Measurements from ENCODE around the gene RAMACL. TPM values are rescaled to one million over a fixed set of nuclear protein-coding genes. Genes with fewer than 3 reads are reported as not detected.
A peak's percentile ranks its signal among the peaks of the same experiment; 100 is the strongest.

The RAMACL gene
- total RNA-seq, 1 experiment from 2014 or later, result 0.26 TPM

DNA sequence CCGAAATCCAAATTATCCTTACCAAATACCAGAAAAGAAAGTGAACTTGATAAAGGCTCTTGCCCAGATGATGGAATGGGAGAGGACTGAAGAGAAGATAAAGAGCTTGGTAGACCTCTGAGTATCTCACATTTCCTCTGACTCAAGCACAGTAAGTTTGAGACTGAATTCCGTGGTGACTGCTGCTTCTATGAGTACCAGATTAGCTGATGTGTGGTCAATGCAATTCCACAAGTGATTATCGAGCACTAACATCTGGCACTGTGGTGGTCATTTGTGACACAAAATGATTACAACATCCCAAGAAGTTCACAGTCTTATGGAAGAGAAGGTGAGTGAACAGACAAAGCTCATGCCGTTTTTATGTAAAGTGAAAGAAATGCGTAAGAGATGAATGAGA is 43.1 kb upstream of the RAMACL start:
- Histone ChIP-seq H3K79me2 (ENCODE audit: low read length) (no peaks in the 10 kb centered on the region), H3K36me3 (ENCODE audit: low read depth, low read length) (no peaks in the 10 kb centered on the region), H3K27me3 (ENCODE audit: low read length) (no peaks in the 10 kb centered on the region), H3K4me1 (ENCODE audit: insufficient read depth, low read length) (0 out of 2 replicates have a peak, but pooled peaks cover 7% of the 10 kb centered on the region), H3K9me2 (replicated peaks; ENCODE audit: low read length) (no peaks in the 10 kb centered on the region), H3K4me3 (ENCODE audit: low read length) (no peak overlapping the region), H3K9me3 (ENCODE audit: low read length) (no peaks in the 10 kb centered on the region), H4K20me1 (ENCODE audit: low read length) (no peaks in the 10 kb centered on the region), H2AFZ (ENCODE audit: low read length) (no peak overlapping the region), H3K27ac (ENCODE audit: low read length) (no peak overlapping the region), H3K4me2 (ENCODE audit: low read length) (no peak overlapping the region), H3K9ac (ENCODE audit: low read length) (no peak overlapping the region), H3F3A (ENCODE audit: low read length, unreplicated experiment) (no peaks in the 10 kb centered on the region)
- ChIA-PET CTCF (no interaction called here), POLR2A (ENCODE audit: unreplicated experiment) (interaction anchor here (0.6 kb wide), 1 partner anchor 140 kb away, joined by 3 read pairs; no protein-coding TSS in a partner anchor)
- DNase-seq, result no peak
- intact Hi-C loops (cut with micrococcal nuclease), result loop anchor here (5.0 to 10.0 kb wide), 2 partner anchors 97 to 325 kb away; partner anchors contain the start of gene RNASET2
- no peak for ATAC-seq
- TF ChIP-seq, protein P1, sequence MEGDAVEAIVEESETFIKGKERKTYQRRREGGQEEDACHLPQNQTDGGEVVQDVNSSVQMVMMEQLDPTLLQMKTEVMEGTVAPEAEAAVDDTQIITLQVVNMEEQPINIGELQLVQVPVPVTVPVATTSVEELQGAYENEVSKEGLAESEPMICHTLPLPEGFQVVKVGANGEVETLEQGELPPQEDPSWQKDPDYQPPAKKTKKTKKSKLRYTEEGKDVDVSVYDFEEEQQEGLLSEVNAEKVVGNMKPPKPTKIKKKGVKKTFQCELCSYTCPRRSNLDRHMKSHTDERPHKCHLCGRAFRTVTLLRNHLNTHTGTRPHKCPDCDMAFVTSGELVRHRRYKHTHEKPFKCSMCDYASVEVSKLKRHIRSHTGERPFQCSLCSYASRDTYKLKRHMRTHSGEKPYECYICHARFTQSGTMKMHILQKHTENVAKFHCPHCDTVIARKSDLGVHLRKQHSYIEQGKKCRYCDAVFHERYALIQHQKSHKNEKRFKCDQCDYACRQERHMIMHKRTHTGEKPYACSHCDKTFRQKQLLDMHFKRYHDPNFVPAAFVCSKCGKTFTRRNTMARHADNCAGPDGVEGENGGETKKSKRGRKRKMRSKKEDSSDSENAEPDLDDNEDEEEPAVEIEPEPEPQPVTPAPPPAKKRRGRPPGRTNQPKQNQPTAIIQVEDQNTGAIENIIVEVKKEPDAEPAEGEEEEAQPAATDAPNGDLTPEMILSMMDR (conservative IDR thresholded peaks at IDR 0.05; ENCODE audit: low read depth, low read length), result no peak
- TF ChIP-seq EZH2phosphoT487 (IDR thresholded peaks at IDR 0.05; ENCODE audit: borderline replicate concordance, low read length), result no peak
- TF ChIP-seq EZH2 (IDR thresholded peaks at IDR 0.05; ENCODE audit: low read length, unreplicated experiment), result no peak
- no TSS peak for BruUV-seq (replicated peaks)

GRCh38 chr6:166627875-166628801 is 41.7 kb upstream of the RAMACL start:
- peak overlapping the region; percentile 49 for H3K27ac ChIP-seq (ENCODE audit: low read length)
- peak overlapping the region; percentile 100 for H3K4me2 ChIP-seq (ENCODE audit: low read length)
- no peaks in the 10 kb centered on the region for H3K9me3 ChIP-seq (ENCODE audit: low read length)
- no peaks in the 10 kb centered on the region for H4K20me1 ChIP-seq (ENCODE audit: low read length)
- H2AFZ ChIP-seq (ENCODE audit: low read length), result peak overlapping the region; percentile 83
- ATAC-seq, result peak; percentile 16
- BruUV-seq (replicated peaks), result TSS peak; percentile 42
- no peaks in the 10 kb centered on the region for H3K36me3 ChIP-seq (ENCODE audit: low read depth, low read length)
- H3F3A ChIP-seq (ENCODE audit: low read length, unreplicated experiment), result no peaks in the 10 kb centered on the region
- H3K4me1 ChIP-seq (ENCODE audit: insufficient read depth, low read length), result peaks cover 13% of the 10 kb centered on the region
- POLR2A ChIA-PET (ENCODE audit: unreplicated experiment), result interaction anchor here (0.6 to 0.7 kb wide), 4 partner anchors 56 to 356 kb away, joined by 3 to 28 read pairs (median 4); no protein-coding TSS in a partner anchor
- CTCF ChIA-PET, result interaction anchor here (0.7 to 1.4 kb wide), 3 partner anchors 71 to 97 kb away, joined by 4 to 7 read pairs (median 4); no protein-coding TSS in a partner anchor
- H3K9ac ChIP-seq (ENCODE audit: low read length), result peak overlapping the region; percentile 73
- no peaks in the 10 kb centered on the region for H3K79me2 ChIP-seq (ENCODE audit: low read length)
- H3K9me2 ChIP-seq (replicated peaks; ENCODE audit: low read length), result no peaks in the 10 kb centered on the region
- intact Hi-C loops (cut with micrococcal nuclease), result loop anchor here (1.0 to 10.0 kb wide), 7 partner anchors 55 to 371 kb away; partner anchors contain the start of genes CEP43 and RNASET2
- no peaks in the 10 kb centered on the region for H3K27me3 ChIP-seq (ENCODE audit: low read length)
- peak overlapping the region; percentile 84 for H3K4me3 ChIP-seq (ENCODE audit: low read length)
- DNase-seq, result peak; percentile 26
- TF ChIP-seq EZH2phosphoT487 (IDR thresholded peaks at IDR 0.05; ENCODE audit: borderline replicate concordance, low read length) (no peak), EZH2 (IDR thresholded peaks at IDR 0.05; ENCODE audit: low read length, unreplicated experiment) (no peak)
- TF ChIP-seq, protein P1 (conservative IDR thresholded peaks at IDR 0.05; ENCODE audit: low read depth, low read length), result no peak
